ENCODE results near the gene PDCD1LG2.

Gene PDCD1LG2

DNA sequence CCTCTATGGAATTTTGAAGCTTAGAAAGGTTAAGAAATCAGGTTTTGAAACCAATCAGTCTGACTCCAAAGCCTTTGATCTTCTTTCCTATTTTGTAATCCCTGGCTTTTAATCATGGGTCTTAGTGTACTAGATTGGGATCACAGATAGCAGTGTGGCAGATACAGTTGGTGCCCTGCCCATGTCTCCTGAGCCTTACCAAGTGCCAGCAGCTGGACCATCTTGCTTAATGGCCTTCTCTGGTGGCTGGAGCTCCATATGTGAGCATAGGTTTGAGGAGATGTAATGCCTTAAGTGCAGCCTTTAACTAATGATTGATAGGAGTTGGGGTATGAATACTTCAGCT, 101.8 kb downstream of the PDCD1LG2 start:
- TF ChIP-seq SIN3A (IDR thresholded peaks at IDR 0.05; ENCODE audit: borderline replicate concordance, insufficient read depth, low read length): no peak
- no peak for TF ChIP-seq FOXP2 (optimal IDR thresholded peaks at IDR 0.05; ENCODE audit: borderline replicate concordance, extremely low read depth, extremely low read length, insufficient read depth)
- TF ChIP-seq, protein P1, sequence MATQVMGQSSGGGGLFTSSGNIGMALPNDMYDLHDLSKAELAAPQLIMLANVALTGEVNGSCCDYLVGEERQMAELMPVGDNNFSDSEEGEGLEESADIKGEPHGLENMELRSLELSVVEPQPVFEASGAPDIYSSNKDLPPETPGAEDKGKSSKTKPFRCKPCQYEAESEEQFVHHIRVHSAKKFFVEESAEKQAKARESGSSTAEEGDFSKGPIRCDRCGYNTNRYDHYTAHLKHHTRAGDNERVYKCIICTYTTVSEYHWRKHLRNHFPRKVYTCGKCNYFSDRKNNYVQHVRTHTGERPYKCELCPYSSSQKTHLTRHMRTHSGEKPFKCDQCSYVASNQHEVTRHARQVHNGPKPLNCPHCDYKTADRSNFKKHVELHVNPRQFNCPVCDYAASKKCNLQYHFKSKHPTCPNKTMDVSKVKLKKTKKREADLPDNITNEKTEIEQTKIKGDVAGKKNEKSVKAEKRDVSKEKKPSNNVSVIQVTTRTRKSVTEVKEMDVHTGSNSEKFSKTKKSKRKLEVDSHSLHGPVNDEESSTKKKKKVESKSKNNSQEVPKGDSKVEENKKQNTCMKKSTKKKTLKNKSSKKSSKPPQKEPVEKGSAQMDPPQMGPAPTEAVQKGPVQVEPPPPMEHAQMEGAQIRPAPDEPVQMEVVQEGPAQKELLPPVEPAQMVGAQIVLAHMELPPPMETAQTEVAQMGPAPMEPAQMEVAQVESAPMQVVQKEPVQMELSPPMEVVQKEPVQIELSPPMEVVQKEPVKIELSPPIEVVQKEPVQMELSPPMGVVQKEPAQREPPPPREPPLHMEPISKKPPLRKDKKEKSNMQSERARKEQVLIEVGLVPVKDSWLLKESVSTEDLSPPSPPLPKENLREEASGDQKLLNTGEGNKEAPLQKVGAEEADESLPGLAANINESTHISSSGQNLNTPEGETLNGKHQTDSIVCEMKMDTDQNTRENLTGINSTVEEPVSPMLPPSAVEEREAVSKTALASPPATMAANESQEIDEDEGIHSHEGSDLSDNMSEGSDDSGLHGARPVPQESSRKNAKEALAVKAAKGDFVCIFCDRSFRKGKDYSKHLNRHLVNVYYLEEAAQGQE (IDR thresholded peaks at IDR 0.05; ENCODE audit: insufficient read depth in 1 of 2, low read depth in 2 of 2, low read length in 2 of 2): no peak
- no peak for TF ChIP-seq POLR2AphosphoS5 (IDR thresholded peaks at IDR 0.05; ENCODE audit: low read depth, low read length)
- TF ChIP-seq TAF1 (IDR thresholded peaks at IDR 0.05; ENCODE audit: borderline replicate concordance, insufficient read depth, low read length): no peak

GRCh38 chr9:5614192-5614591, 103.9 kb downstream of the PDCD1LG2 start:
- no peak for TF ChIP-seq FOXP2 (optimal IDR thresholded peaks at IDR 0.05; ENCODE audit: borderline replicate concordance, extremely low read depth, extremely low read length, insufficient read depth)
- TF ChIP-seq, protein P1 (IDR thresholded peaks at IDR 0.05; ENCODE audit: insufficient read depth in 1 of 2, low read depth in 2 of 2, low read length in 2 of 2): no peak
- no peak for TF ChIP-seq POLR2AphosphoS5 (IDR thresholded peaks at IDR 0.05; ENCODE audit: low read depth, low read length)
- no peak for TF ChIP-seq SIN3A (IDR thresholded peaks at IDR 0.05; ENCODE audit: borderline replicate concordance, insufficient read depth, low read length)
- no peak for TF ChIP-seq TAF1 (IDR thresholded peaks at IDR 0.05; ENCODE audit: borderline replicate concordance, insufficient read depth, low read length)

DNA sequence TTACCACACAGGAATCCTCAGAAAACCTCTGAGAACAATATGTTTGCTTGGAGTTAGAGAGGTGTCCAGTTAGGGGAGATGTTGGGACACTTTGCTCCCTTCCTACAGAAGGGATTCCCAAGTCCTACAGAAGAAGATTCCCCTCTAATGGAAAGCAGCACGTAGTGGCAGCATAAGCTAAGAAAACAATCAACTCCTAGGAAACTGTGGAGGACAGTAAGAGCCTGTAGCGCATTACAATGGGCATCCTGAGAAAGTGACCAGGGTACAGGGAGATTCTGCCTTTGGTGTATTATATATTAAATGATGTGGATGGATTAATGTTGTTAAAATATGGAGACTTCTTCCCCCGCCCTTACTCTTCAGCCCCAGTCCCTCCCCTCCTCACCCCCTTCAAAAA, 104.7 kb downstream of the PDCD1LG2 start:
- TF ChIP-seq SIN3A (IDR thresholded peaks at IDR 0.05; ENCODE audit: borderline replicate concordance, insufficient read depth, low read length) (no peak), TAF1 (IDR thresholded peaks at IDR 0.05; ENCODE audit: borderline replicate concordance, insufficient read depth, low read length) (no peak), POLR2AphosphoS5 (IDR thresholded peaks at IDR 0.05; ENCODE audit: low read depth, low read length) (no peak), FOXP2 (optimal IDR thresholded peaks at IDR 0.05; ENCODE audit: borderline replicate concordance, extremely low read depth, extremely low read length, insufficient read depth) (no peak)
- TF ChIP-seq, protein P1 (IDR thresholded peaks at IDR 0.05; ENCODE audit: insufficient read depth in 1 of 2, low read depth in 2 of 2, low read length in 2 of 2): no peak

DNA sequence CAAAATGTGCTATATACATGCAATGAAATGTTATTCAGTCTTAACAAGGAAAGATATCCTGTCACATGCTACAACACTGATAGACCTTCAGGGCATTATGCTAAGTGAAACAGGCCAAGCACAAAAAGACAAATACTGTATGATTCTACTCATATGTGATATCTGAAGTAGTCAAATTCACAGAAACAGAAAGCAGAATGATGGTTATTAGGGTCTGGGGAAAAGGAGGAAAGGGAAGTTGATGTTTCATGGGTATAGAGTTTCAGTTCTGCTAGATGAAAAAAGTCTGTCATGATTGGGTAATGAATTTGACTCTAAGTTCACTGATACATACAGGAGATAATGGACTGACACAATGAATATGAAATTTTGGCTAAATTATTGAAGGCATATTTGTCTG, 107.4 kb downstream of the PDCD1LG2 start:
- no peak for TF ChIP-seq FOXP2 (optimal IDR thresholded peaks at IDR 0.05; ENCODE audit: borderline replicate concordance, extremely low read depth, extremely low read length, insufficient read depth)

DNA sequence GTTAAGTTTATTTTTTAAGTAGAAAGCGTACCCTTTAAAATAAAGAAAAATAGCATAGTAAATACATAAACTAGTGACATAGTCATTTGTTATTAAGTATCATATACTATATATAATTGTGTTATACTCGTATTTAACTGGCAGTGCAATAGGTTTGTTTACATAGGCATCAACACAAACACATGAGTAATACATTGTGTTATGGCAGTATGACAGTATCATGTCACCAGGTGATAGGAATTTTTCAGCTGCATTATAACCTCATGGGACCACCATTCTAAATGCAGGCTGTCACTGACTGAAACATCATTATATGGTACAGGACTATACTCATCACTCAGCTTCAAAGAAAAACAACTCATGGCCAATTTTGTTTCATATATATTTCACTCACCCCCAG, 110.2 kb downstream of the PDCD1LG2 start:
- TF ChIP-seq FOXP2 (optimal IDR thresholded peaks at IDR 0.05; ENCODE audit: borderline replicate concordance, extremely low read depth, extremely low read length, insufficient read depth): no peak
- TF ChIP-seq, protein P1 (IDR thresholded peaks at IDR 0.05; ENCODE audit: insufficient read depth in 1 of 2, low read depth in 2 of 2, low read length in 2 of 2): no peak
- no peak for TF ChIP-seq SIN3A (IDR thresholded peaks at IDR 0.05; ENCODE audit: borderline replicate concordance, insufficient read depth, low read length)
- TF ChIP-seq POLR2AphosphoS5 (IDR thresholded peaks at IDR 0.05; ENCODE audit: low read depth, low read length): no peak
- TF ChIP-seq TAF1 (IDR thresholded peaks at IDR 0.05; ENCODE audit: borderline replicate concordance, insufficient read depth, low read length): no peak

All from PFSK-1 (cell line).